NCI-H774 (cell line): ENCODE results near the gene C14orf93.

Source experiments
- DNase-seq: peaks from one replicate; lab custom pipeline; 2025; lab: John Stamatoyannopoulos, UW

Gene C14orf93

DNA sequence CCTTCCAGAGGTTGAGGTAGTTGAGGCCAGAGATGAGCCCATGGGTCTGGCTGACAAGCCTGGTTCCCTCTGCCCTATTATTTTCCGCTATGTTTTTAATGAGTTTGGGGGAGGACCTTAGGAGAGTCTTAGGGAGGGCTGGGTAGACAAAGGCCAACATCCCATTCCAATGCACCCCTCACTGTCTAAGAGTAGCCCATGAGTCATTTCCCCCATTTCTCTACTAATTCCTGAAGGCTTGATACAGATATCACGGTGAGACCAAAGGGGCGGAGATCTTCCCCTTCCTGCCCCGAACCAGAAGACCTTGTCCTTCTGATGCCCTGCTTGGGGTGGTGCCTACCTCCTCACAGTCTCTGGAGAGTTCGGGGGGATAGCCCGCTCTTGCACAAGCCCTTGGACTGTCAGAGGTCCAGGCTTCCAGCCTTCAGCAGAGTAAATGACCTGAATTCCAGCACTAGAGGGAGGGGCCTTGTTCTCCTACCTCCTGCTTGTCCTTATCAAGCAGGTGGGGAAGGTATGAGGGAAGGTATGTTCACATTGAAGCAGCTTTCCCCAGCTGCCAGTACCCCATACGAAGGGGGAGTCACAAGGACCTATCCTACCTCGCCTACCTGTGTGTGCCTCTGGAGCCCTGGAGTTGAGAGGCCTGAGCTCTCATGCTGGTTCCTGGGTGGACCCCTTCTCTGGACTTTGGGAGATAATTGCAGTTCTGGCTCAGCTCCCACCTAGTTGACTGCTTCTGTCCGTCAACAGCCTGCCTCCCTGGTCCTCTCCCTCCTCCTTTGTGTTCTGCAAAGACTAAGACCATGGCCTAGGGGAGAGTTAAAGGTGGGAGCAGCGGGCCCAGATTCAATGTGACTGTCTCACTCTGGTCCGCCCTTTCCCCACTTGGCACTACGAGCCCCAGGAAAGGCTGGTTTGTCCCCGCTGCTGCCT, 35.7 kb upstream of the C14orf93 start:
- no peak for DNase-seq

- no peak for DNase-seq
Measured at GRCh38 chr14:23044840-23045239, 34.9 kb upstream of the C14orf93 start.

- DNase-seq = no peak
Measured at GRCh38 chr14:23043754-23044153, 33.8 kb upstream of the C14orf93 start.

DNA sequence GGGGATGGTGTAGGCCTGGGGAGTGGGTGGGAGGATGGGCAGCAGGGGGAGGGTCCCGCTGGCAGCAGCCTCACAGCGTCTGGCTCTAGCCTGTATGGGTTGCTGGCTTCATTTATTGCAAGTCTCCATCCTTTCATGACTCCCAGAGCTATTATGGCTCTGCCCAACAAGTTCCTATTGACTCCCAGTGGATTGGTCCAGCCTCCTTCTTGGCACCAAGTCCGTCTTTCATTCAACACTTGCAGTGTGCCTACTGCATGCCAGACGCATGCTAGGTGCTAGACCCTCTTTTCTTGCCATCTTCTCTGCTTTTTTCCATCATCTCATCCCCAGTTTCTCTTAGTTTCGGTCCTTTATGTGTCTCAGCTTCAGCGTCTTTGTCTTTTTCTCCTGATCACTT, 33.2 kb upstream of the C14orf93 start:
- DNase-seq = no peak

- DNase-seq = no peak
Measured at GRCh38 chr14:23042162-23042965, 32.4 kb upstream of the C14orf93 start, which contains the start of gene PSMB11. PSMB11 (plus strand) TSS chr14:23042212; CDS start chr14:23042226, 14 bp downstream.

DNA sequence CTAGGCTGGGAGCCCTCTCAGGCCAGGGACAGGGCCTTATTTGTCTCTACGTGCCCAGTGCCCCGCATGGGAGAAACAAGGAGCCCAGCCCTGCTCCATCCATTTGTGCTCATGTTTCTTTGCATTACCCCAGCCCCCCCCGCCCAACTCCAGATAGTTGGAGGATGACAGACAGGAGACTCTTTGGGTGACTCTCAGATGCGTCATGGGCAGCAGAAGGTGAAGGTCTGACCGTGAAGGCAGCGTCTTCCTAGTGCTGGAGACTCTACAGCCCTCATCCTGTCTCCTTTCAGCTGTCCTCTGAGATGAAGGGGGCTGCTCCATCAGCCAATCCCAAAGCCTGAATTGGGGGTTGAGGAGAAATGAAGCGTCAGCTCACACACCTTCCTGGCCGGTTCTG, 31.8 kb upstream of the C14orf93 start:
- no peak for DNase-seq

DNA sequence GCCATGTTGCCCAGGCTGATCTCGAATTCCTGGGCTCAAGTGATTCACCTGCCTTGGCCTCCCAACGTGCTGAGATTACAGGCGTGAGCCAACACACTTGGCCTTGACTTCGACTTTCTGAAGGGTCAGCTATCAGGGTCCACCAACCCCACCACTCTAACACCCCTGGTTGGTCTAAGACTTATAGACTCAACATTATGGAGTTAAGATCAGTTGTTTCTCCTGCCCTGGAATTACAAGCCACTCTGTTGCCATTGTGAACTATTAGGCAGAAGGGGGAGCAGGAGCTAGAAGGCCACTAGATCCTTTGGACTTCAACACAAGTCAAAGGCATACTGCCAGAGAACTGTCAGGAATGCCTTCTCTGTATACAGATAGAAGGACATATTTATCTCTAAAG, 30.2 kb upstream of the C14orf93 start:
- no peak for DNase-seq

DNA sequence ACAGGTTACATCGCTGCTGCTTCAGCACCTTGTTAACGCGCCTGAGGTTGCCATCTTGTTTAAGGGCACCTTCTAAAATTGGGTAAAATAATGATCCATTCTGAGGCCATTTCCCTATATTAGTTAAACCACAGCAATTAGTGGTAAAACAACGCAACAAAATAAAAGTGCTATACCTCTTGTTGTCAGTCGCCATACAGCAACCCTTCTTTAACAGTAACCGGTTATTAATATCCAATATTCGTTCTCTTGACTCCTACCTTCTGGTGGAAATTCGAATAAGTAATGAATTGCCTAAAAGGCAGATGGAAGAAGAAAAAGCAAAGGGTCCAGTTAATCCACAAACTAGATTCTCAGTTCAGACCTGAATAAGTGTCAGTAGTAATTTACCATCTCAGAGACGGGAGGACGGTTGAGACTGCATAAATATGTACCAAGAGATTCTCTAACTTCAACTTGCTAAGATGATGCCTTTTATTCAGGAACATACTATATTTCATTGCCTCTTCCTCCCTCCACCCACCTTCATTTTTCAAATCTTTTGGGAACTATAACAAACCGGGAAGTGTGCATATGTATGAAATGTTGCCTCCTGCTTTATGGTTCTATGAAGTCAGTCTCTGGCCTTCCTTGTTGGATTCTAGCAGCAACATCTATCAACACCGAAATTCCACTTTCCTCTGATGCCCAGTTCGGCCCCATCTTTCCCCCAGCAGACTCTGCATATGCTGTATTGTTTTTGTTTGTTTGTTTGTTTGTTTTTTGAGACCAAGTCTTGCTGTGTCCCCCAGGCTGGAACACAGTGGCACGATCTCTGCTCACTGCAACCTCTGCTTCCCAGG, 25.6 kb upstream of the C14orf93 start:
- no peak for DNase-seq

DNA sequence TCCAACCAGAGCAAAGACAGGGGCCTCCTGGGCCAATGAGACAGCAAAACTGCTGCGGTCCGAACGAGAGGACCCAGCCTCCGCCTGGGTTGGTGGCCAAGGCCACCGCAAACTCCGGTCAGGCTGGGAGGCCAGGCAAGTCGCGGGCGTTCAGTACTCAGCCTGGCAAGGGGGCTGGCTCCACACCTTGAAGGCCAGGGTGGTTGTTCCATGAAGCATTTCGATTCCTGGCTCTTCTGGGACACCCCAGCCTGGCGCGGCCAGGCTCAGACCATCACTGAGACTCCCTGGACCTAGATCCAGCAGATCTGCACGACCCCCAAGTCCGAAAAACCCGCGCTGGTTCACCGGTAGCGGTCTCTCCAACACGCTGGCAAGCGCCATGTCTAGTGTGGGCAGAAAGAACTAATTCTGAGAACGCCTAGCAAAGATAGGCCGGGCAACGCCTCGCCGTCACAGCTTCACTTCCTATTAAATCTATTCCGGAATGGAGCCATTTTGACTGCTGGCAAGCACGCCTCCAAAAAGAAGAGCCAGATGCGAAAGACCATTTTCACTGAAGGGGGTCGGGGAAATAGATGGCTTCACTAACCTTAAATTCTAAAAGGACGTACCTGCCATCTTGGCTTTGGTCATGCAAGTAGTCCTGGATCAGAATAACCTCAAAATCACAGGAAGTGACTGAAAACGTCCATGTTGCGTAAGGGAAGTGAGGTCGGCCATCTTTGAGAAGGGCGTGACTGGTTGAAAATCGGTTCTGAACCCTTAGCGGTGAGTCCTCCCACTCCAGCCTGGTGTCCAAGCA, 24.8 kb upstream of the C14orf93 start, which contains the start of gene PSMB5:
Gene PSMB5 (minus strand): TSS at position 403 of the 805 bp plus-strand sequence. CDS start 19 bp downstream, at position 384.
- no peak for DNase-seq

GRCh38 chr14:23033801-23034497, 24.0 kb upstream of the C14orf93 start:
- DNase-seq = no peak

DNA sequence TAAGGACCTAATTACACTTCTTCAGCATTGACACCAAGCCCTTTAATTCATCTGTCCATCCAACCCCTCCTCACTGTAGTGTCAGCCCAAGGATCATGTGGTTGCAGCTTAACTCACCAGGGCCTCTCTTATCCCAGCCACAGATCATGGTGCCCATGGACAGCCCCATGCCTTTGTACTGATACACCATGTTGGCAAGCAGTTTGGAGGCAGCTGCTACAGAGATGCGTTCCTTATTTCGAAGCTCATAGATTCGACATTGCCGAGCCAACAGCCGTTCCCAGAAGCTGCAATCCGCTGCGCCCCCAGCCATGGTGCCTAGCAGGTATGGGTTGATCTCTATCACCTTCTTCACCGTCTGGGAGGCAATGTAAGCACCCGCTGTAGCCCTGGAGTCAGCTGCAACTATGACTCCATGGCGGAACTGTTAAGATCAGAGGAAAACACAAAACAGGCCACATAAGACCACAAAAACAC, 23.3 kb upstream of the C14orf93 start:
- DNase-seq = no peak

DNA sequence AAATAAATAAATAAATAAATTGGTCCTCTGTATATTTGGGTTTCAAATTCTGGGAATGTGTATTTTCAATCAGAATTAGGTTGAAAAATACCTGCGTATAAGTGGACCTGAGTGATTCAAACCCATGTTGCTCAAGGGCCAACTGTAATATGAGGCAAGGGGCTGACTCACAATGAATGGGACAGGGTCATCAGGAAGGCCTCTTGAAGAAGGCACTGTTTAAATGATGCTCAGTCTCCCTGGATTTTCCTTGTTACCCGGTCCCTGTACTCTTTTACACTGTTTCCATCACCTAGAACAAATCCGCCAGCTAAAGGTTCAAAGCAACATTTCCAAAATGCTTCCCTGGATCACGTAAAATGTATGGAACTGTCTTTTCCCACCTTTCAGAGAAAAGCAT, 21.0 kb upstream of the C14orf93 start:
- DNase-seq = no peak

DNA sequence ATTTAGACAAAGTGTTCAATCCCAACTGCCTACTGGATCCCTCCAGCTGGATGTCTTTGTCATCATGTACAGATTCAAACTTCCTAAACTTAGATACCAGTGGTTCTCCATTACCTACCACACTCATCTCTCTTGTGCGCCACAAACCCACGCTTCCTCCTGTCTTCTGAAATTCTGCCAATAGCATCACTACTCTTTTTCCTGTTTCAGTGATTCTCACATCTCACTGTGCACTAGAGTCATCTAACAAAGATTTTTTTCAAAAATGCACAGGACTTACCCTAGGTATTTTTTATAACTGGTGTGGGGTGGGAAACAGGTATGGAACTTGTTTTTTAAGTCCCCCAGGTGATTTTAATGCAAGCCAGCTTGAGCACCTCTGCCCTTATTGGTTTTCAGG, 18.9 kb upstream of the C14orf93 start:
- DNase-seq = no peak

GRCh38 chr14:23025151-23025814, 15.3 kb upstream of the C14orf93 start:
- no peak for DNase-seq

GRCh38 chr14:23024612-23025075, 14.7 kb upstream of the C14orf93 start:
- DNase-seq = no peak

- no peak for DNase-seq
Measured at GRCh38 chr14:23023795-23024152, 13.8 kb upstream of the C14orf93 start.

DNA sequence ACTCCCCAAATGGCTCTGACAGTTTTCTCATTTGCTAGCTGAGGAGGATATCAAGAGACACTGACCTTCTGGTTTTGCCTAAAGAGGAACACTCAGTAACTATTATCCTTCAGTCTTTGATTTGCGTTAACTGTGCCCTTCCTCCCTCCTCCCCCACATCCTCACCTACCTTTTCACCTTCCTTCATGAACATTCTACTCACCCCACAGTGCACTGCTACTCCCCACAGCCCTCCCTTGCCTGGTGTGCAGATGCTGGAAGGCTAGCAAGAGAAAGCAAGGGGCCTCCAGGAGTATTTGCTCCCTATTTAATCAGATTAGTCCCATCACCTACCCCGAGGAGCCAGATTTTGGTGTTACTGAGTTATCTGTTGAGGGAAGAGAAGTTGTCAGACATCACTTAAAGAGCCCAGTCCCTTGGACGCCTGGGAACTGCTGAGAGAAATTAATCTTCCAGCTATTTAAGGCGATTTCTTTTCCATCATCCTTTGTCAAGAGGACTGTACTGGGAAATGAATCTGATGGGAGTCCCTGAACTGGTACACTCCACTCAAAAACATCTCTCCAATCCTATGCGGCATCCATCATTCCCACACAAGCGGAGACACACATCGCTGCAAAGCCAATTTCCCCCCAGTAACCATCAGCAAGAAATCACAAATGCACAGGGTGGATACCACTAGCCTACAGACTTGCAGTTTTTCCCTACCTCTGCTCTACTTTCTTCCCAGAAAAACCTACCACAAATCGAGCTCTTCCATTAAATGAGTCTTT, 13.3 kb upstream of the C14orf93 start:
- no peak for DNase-seq

- DNase-seq = no peak
Measured at GRCh38 chr14:23021889-23022442, 12.0 kb upstream of the C14orf93 start.

- DNase-seq = no peak
Measured at GRCh38 chr14:23021434-23021833, 11.5 kb upstream of the C14orf93 start.
